HepG2 (cell line): ENCODE data around the gene KCNG4. TPM values are rescaled to one million over a fixed set of nuclear protein-coding genes. Genes with fewer than 3 reads are reported as not detected.
A peak's percentile ranks its signal among the peaks of the same experiment; 100 is the strongest.

Source experiments
- ETS1 ChIP-seq: sonication (generic); formaldehyde crosslinking; IDR thresholded peaks from 2 replicates; pipeline ENCODE4 v1.4.0; 2020; ENCODE audit warnings: missing genetic modification reagents
- NFKBIZ ChIP-seq: IDR thresholded peaks from 2 replicates; pipeline ENCODE4 v1.6.1; 2018; ENCODE audit warnings: missing genetic modification reagents, missing compliant biosample characterization
- NFYC ChIP-seq: IDR thresholded peaks from 2 replicates; pipeline ENCODE4 v1.6.1; 2016; ENCODE audit warnings: missing genetic modification reagents, missing compliant biosample characterization
- PBX2 ChIP-seq: IDR thresholded peaks from 2 replicates; pipeline ENCODE4 v1.6.1; 2016; ENCODE audit warnings: control low read depth
- PHF21A ChIP-seq: sonication (generic); formaldehyde crosslinking; IDR thresholded peaks from 2 replicates; pipeline ENCODE4 v1.5.0; 2020; ENCODE audit warnings: mild to moderate bottlenecking, missing genetic modification reagents
- SP5 ChIP-seq: IDR thresholded peaks from 2 replicates; pipeline ENCODE4 v1.6.1; 2016; ENCODE audit warnings: low read depth, borderline replicate concordance
- TARDBP ChIP-seq: sonication (generic); formaldehyde crosslinking; IDR thresholded peaks from 2 replicates; pipeline ENCODE4 v1.8.0; 2022; ENCODE audit warnings: mild to moderate bottlenecking, missing genetic modification reagents
- TOE1 ChIP-seq: sonication (generic); formaldehyde crosslinking; IDR thresholded peaks from 2 replicates; pipeline ENCODE4 v1.4.0; 2020; ENCODE audit warnings: mild to moderate bottlenecking, missing genetic modification reagents
- ZBTB33 ChIP-seq: sonication (generic); formaldehyde crosslinking; IDR thresholded peaks from 2 replicates; pipeline ENCODE4 v1.4.0; 2020; ENCODE audit warnings: missing genetic modification reagents
- ZGPAT ChIP-seq: IDR thresholded peaks from 2 replicates; pipeline ENCODE4 v1.6.1; 2016; ENCODE audit warnings: mild to moderate bottlenecking
- ZNF235 ChIP-seq: sonication (generic); formaldehyde crosslinking; IDR thresholded peaks from 2 replicates; pipeline ENCODE4 v1.8.1; 2023; ENCODE audit warnings: mild to moderate bottlenecking, missing genetic modification reagents, borderline replicate concordance
- ZNF282 ChIP-seq: fragments of 450-650 bp; IDR thresholded peaks from 2 replicates; pipeline ENCODE4 v1.6.1; 2018; ENCODE audit not compliant: partially characterized antibody
- ZNF451 ChIP-seq: sonication (generic); formaldehyde crosslinking; IDR thresholded peaks from 2 replicates; pipeline ENCODE4 v1.5.0; 2020; ENCODE audit warnings: mild to moderate bottlenecking, missing genetic modification reagents
- ZNF607 ChIP-seq: sonication (generic); formaldehyde crosslinking; IDR thresholded peaks from 2 replicates; pipeline ENCODE4 v1.5.1; 2020; ENCODE audit warnings: missing genetic modification reagents, mild to moderate bottlenecking, borderline replicate concordance
- ZNF629 ChIP-seq: sonication (generic); formaldehyde crosslinking; conservative IDR thresholded peaks from 2 replicates; pipeline ENCODE4 v1.5.0; 2020; ENCODE audit warnings: missing genetic modification reagents
- ZNF687 ChIP-seq: sonication (generic); formaldehyde crosslinking; IDR thresholded peaks from 2 replicates; pipeline ENCODE4 v1.5.1; 2020; ENCODE audit warnings: mild to moderate bottlenecking, missing genetic modification reagents, moderate library complexity
- ZNF770 ChIP-seq: sonication (generic); formaldehyde crosslinking; IDR thresholded peaks from 2 replicates; pipeline ENCODE4 v1.5.0; 2020; ENCODE audit warnings: mild to moderate bottlenecking, missing genetic modification reagents
- ZNF790 ChIP-seq: sonication (generic); formaldehyde crosslinking; IDR thresholded peaks from 2 replicates; pipeline ENCODE4 v1.8.0; 2022; ENCODE audit warnings: missing genetic modification reagents, mild to moderate bottlenecking, borderline replicate concordance
- polyA plus RNA-seq, 8 experiments: library from polyadenylated mRNA; depleted of rRNA in 3 of 8; stranded (reverse) in 7 of 8; unstranded in 1 of 8; fragments of >200 nt; fragmentation: Illumina TruSeq in 4 of 8; extraction: Trizol in 4 of 8; gene quantifications; 2 replicates each; pipeline versions ENCODE4 v1.2.1 to v1.2.3, GENCODE V29; 2011 to 2016; ENCODE audit warnings: low read depth in 4 of 8, missing spikeins in 1 of 8, mixed read lengths in 1 of 8; ENCODE audit not compliant: insufficient read depth in 1 of 8
- total RNA-seq, 5 experiments: library from RNA; depleted of rRNA; stranded (reverse); fragments of >200 nt; fragmentation: Illumina TruSeq; extraction: Trizol; gene quantifications; 2 replicates each; pipeline ENCODE4 v1.2.3, GENCODE V29; 2016; ENCODE audit warnings: low read depth in 1 of 5

Gene KCNG4
- total and polyA plus RNA-seq, 2 of the 13 experiments (the other 11 are each of a cell fraction or from before 2014, with no cell fraction given) = not detected

- no peak for TF ChIP-seq ZNF790 (CRISPR knock-in tag)
- no peak for TF ChIP-seq ZNF235
- TF ChIP-seq ZNF770 (CRISPR knock-in tag) = no peak
- TF ChIP-seq PBX2 (CRISPR knock-in tag) = peak; percentile 83
- no peak for TF ChIP-seq NFKBIZ (CRISPR knock-in tag)
- TF ChIP-seq ZNF607 (CRISPR knock-in tag) = no peak
- TF ChIP-seq ZNF629 (CRISPR knock-in tag) = no peak
- TF ChIP-seq PHF21A = no peak
- peak; percentile 24; the same call in 1 of the 2 replicates for TF ChIP-seq ZNF687 (CRISPR knock-in tag)
- no peak for TF ChIP-seq ETS1
- no peak for TF ChIP-seq ZNF451
- TF ChIP-seq ZBTB33 (CRISPR knock-in tag) = peak; percentile 56; the same call in 1 of the 2 replicates
- no peak for TF ChIP-seq SP5
- TF ChIP-seq TOE1 (CRISPR knock-in tag) = no peak
- TF ChIP-seq ZNF282 = no peak
- TF ChIP-seq NFYC (CRISPR knock-in tag) = peak; percentile 86
- no peak for TF ChIP-seq TARDBP (CRISPR knock-in tag)
- no peak for TF ChIP-seq ZGPAT (CRISPR knock-in tag)
Measured at GRCh38 chr16:84190731-84191388, 49.0 kb downstream of the KCNG4 start, which contains the start of gene ADAD2 (continued).
